Natural killer cell (primary cell): ENCODE results near the gene TBX15. TPM values are rescaled to one million over a fixed set of nuclear protein-coding genes. Genes with fewer than 3 reads are reported as not detected.

Experiments used
- ATAC-seq, 3 donors: fragments of 150-1000 bp in 2 of 3; fragments of 200-7000 bp in 1 of 3; cut with Tn5 transposase; 1 replicate in 1 of 3; 2 replicates in 2 of 3; pipeline ENCODE4 v1.10.0; 2021; ENCODE audit warnings: mild to moderate bottlenecking in 2 of 3, moderate library complexity in 2 of 3
- DNase-seq, 2 donors: peaks; one replicate each; pipeline versions ENCODE4 v3.0.0 to v3.0.0-alpha.2; 2013 to 2021; ENCODE audit warnings: mixed read lengths in 1 of 2
- H3K27ac ChIP-seq: one replicate; pipeline ENCODE4 v1.5.1; 2013; ENCODE audit warnings: mild to moderate bottlenecking, low read length
- H3K27me3 ChIP-seq: one replicate; pipeline ENCODE4 v1.6.1; 2013; ENCODE audit warnings: low read length; ENCODE audit not compliant: control insufficient read depth, insufficient read depth
- H3K36me3 ChIP-seq: one replicate; pipeline ENCODE4 v1.6.1; 2013; ENCODE audit warnings: low read length; ENCODE audit not compliant: control insufficient read depth, insufficient read depth
- H3K4me1 ChIP-seq: one replicate; pipeline ENCODE4 v1.6.1; 2013; ENCODE audit warnings: low read length; ENCODE audit not compliant: control insufficient read depth, insufficient read depth
- H3K4me3 ChIP-seq: one replicate; pipeline ENCODE4 v1.5.1; 2013; ENCODE audit warnings: low read length
- H3K9me3 ChIP-seq: one replicate; pipeline ENCODE4 v1.6.1; 2013; ENCODE audit warnings: low read length; ENCODE audit not compliant: control insufficient read depth, insufficient read depth
- H3K27ac Mint-ChIP-seq, 2 donors: one replicate each; pipeline ENCODE4 v1.8.0; 2022; ENCODE audit warnings: mild to moderate bottlenecking in 2 of 2, mixed read lengths in 2 of 2, moderate library complexity in 1 of 2
- H3K27me3 Mint-ChIP-seq, 2 donors: one replicate each; pipeline ENCODE4 v1.8.0; 2022; ENCODE audit warnings: low read depth in 2 of 2, mixed read lengths in 2 of 2
- H3K36me3 Mint-ChIP-seq: one replicate; pipeline ENCODE4 v1.8.0; 2022; ENCODE audit warnings: mixed read lengths
- H3K4me1 Mint-ChIP-seq, 2 donors: one replicate each; pipeline ENCODE4 v1.8.0; 2022; ENCODE audit warnings: mixed read lengths in 2 of 2
- H3K4me3 Mint-ChIP-seq: one replicate; pipeline ENCODE4 v1.8.0; 2022; ENCODE audit warnings: mild to moderate bottlenecking, moderate library complexity, mixed read lengths
- H3K9me3 Mint-ChIP-seq, 2 donors: one replicate each; pipeline ENCODE4 v1.8.0; 2022; ENCODE audit warnings: mixed read lengths in 2 of 2
- WGBS: methylation state at CpG from one replicate; pipeline ENCODE4 v1.1.7; 2013; ENCODE audit warnings: missing lambda C conversion rate; ENCODE audit not compliant: insufficient coverage; 5-methylcytosine and 5-hydroxymethylcytosine counted together
- intact Hi-C: fragments of 100-400 bp; cut with micrococcal nuclease; formaldehyde crosslinking; loops from one replicate; pipeline ENCODE4 v1.14.2; 2022
- total RNA-seq, 4 donors: library from RNA; stranded (reverse); fragments of 120-200 nt in 1 of 4; gene quantifications; one replicate each; pipeline versions ENCODE4 v1.2.3 to v1.2.4, GENCODE V29; 2013 to 2022
- TF ChIP-seq, protein P1 (sequence below): fragments of 200-600 bp; IDR thresholded peaks from one replicate; pipeline ENCODE4 v1.8.0; 2022; ENCODE audit warnings: antibody characterized with exemption

Gene TBX15
- total RNA-seq, 3 donors from 2014 or later (not counting 1 experiment from before 2014, with no cell fraction given), result not detected

DNA sequence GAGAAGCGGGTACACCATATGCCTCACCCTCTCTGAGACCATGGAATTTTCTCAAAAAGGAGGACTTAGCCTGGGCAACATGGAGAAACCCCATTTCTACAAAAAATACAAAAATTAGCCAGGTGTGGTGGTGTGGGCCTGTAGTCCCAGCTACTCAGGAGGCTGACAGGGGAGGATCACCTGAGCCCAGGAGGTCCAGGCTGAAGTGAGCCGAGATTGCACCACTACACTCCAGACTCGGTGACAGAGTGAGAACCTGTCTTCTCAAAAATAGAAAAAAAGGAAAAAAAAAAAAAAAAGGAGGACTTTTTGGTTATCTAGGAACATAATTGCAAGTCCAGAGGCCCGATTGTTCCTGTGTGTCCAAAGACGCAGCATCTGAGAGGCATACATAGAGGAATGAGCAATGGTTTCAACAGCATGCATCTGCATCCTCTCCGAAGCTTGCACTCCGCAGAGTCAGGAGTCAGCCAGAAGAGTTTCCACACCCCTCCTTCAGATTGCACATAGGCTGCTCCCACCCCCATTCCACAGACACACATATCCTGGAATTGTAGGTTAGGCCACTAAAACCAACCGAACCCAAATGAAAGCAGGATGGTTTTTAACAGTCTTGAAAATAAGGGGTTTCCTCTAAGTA lies 2.5 kb upstream of the TBX15 start:
- ATAC-seq, result no peak
- peaks cover 72% of the 10 kb centered on the region for H3K27me3 ChIP-seq
- H3K9me3 ChIP-seq, result peaks cover 12% of the 10 kb centered on the region
- no peaks in the 10 kb centered on the region for H3K36me3 ChIP-seq
- TF ChIP-seq, protein P1, sequence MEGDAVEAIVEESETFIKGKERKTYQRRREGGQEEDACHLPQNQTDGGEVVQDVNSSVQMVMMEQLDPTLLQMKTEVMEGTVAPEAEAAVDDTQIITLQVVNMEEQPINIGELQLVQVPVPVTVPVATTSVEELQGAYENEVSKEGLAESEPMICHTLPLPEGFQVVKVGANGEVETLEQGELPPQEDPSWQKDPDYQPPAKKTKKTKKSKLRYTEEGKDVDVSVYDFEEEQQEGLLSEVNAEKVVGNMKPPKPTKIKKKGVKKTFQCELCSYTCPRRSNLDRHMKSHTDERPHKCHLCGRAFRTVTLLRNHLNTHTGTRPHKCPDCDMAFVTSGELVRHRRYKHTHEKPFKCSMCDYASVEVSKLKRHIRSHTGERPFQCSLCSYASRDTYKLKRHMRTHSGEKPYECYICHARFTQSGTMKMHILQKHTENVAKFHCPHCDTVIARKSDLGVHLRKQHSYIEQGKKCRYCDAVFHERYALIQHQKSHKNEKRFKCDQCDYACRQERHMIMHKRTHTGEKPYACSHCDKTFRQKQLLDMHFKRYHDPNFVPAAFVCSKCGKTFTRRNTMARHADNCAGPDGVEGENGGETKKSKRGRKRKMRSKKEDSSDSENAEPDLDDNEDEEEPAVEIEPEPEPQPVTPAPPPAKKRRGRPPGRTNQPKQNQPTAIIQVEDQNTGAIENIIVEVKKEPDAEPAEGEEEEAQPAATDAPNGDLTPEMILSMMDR, result no peak
- DNase-seq, result no peak
- peaks cover 78% of the 10 kb centered on the region in 2 donors for H3K27me3 Mint-ChIP-seq
- peaks cover 0 to 6% of the 10 kb centered on the region in 2 donors for H3K4me1 Mint-ChIP-seq
- no peak overlapping the region for H3K27ac Mint-ChIP-seq
- WGBS, result 31% methylated on average over 6 of the region's 8 CpGs
- intact Hi-C loops, result no loop called here
- peaks cover 19% of the 10 kb centered on the region for H3K36me3 Mint-ChIP-seq
- H3K4me1 ChIP-seq, result peaks cover 4% of the 10 kb centered on the region
- H3K4me3 ChIP-seq, result no peak overlapping the region
- H3K4me3 Mint-ChIP-seq, result no peak overlapping the region
- H3K9me3 Mint-ChIP-seq, result peaks cover 2% of the 10 kb centered on the region in 2 donors
- H3K27ac ChIP-seq, result no peak overlapping the region

DNA sequence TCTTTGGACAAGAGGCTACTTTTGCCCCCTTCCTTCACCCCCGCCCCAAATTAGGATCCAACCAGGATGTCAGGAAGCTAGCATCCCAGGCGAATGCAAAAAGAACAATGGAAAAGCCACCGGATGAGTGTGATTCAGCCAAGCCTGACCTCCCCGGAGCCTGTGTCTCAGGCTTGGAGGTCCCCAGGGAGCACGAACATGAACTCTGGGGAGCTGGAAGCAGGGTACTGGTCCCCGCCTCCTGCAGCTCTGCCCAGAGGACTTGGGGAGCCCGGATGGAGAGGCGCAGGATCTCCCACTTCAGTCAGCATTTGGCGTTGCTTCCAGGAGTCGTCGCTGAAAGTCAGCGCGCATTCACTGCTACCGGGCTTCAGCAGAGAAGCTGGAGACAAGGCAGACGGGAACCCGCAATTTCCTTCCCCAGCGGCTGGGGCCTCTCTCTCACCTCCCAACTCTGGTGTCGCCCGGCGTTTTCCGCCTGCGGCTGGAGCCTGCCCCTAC lies 1.8 kb upstream of the TBX15 start:
- TF ChIP-seq, protein P1, result no peak
- Histone ChIP-seq H3K36me3 (no peaks in the 10 kb centered on the region), H3K4me1 (peaks cover 4% of the 10 kb centered on the region), H3K9me3 (peaks cover 18% of the 10 kb centered on the region), H3K4me3 (no peak overlapping the region), H3K27me3 (peaks cover 73% of the 10 kb centered on the region), H3K27ac (no peak overlapping the region)
- Mint-ChIP-seq H3K27ac (no peak overlapping the region), H3K4me3 (no peak overlapping the region), H3K4me1 (peaks cover under 1 to 13% of the 10 kb centered on the region in 2 donors), H3K9me3 (peaks cover 2% of the 10 kb centered on the region in 2 donors), H3K36me3 (peaks cover 19% of the 10 kb centered on the region), H3K27me3 (peaks cover 78 to 84% of the 10 kb centered on the region in 2 donors)
- 3% methylated on average over 22 of the region's 22 CpGs for WGBS
- ATAC-seq (no peak), DNase-seq (no peak)
- intact Hi-C loops, result no loop called here

DNA sequence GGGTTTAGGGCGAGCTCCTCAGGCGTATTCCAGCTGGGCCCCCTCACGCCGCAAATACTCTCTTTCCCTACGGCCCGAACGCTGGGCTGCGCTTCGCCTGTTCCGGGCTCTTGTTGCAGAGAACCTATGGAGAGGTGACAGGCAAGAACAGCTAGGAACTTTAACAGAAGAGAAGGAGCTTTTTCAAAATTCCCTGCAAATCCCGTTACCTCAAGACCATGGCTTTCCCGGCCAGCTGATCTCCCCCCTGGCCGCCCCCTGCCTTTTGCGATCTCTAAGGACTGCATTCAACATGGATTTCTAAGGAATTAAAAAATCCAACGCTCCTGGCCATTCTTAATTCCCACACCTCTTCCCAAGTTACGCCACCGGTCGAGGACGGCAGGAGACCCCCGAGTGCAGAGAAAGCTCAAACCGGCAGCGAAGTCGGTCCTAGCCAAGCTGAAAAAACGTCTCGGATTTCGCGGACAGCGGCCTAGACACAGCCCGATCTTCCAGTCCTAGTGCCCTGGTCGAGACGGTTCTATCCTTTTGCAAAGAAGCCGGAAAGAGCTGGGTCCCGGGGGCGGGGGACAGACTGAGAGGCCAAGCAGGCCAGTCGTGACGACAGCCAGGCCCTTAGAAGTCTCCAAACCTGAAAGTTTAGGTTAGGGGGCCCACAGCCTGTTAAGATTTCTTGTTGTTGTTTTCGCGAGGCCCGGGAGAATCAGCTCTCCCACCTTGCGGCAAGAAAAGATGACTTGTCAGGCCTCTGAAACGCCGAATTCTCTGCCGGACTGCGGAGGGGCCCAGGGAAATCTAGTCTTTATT lies 1.1 kb upstream of the TBX15 start:
- H3K4me1 Mint-ChIP-seq, result peaks cover 5 to 17% of the 10 kb centered on the region in 2 donors
- H3K27me3 Mint-ChIP-seq, result peaks cover 80 to 84% of the 10 kb centered on the region in 2 donors
- Histone ChIP-seq H3K9me3 (peaks cover 18% of the 10 kb centered on the region), H3K4me3 (no peak overlapping the region), H3K27me3 (peaks cover 71% of the 10 kb centered on the region), H3K36me3 (no peaks in the 10 kb centered on the region), H3K27ac (no peak overlapping the region), H3K4me1 (peaks cover 4% of the 10 kb centered on the region)
- TF ChIP-seq, protein P1, result no peak
- intact Hi-C loops, result no loop called here
- DNase-seq (no peak), ATAC-seq (no peak)
- H3K27ac Mint-ChIP-seq, result no peak overlapping the region
- H3K4me3 Mint-ChIP-seq, result no peak overlapping the region
- WGBS, result 15% methylated on average over 44 of the region's 44 CpGs
- H3K9me3 Mint-ChIP-seq, result peaks cover 2% of the 10 kb centered on the region in 2 donors
- H3K36me3 Mint-ChIP-seq, result peaks cover 19% of the 10 kb centered on the region
